HG02763 (cell line): Measurements from ENCODE around the gene OR13C2.
A peak's percentile ranks its signal among the peaks of the same experiment; 100 is the strongest.
"Not testable (repeated sequence)": the region's sequence is repeated elsewhere in the genome, so short reads cannot be mapped to it uniquely, and the experiment has no call there.

Experiments
- ATAC-seq: cut with Tn5 transposase; IDR thresholded peaks from one replicate; pipeline ENCODE4 v1.9.1; 2021; ENCODE audit warnings: mild to moderate bottlenecking, moderate library complexity; ENCODE audit not compliant: unreplicated experiment

OR13C2 gene, protein sequence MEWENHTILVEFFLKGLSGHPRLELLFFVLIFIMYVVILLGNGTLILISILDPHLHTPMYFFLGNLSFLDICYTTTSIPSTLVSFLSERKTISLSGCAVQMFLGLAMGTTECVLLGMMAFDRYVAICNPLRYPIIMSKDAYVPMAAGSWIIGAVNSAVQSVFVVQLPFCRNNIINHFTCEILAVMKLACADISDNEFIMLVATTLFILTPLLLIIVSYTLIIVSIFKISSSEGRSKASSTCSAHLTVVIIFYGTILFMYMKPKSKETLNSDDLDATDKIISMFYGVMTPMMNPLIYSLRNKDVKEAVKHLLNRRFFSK

DNA sequence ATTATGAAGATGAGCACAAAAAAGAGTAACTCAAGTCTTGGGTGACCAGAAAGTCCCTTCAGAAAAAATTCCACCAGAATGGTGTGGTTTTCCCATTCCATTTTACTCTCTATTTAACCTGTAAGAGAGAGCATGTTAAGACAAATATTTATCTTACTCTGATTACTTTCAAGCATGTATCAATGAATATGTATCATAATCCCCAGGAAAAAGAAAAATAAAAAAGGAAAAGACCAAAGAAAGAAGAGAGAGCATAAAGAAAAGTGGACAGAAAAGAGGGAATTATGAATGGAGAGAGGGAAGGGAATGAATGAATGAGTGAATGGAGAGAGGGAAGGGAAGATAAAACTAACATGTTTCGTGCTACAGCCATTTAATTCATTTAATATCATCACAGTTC is at the start of gene OR13C2:
OR13C2 (minus strand) TSS at position 101 of the 400 bp plus-strand sequence; CDS start at position 101, 0 bp downstream.
- ATAC-seq = not testable (repeated sequence)

DNA sequence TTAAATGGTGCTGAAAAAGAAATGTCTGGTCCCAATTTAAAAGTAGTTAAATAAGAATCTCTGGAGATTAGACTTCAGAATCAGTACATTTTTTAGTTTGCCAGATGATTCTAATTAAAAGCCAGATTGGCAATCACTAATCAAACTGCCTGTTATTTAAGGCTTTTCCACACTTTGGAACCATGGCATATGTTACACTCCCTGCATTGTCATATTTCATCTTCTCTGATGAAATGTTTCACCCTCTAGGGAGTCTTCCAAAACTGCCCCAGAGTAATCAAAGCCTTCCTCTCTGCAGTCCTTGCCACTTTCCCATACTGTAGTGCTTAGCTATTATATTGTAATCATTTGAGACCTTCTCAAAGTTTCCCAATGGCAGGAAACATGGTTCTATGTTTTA is 30.0 kb upstream of the OR13C2 start:
- ATAC-seq = no peak

DNA sequence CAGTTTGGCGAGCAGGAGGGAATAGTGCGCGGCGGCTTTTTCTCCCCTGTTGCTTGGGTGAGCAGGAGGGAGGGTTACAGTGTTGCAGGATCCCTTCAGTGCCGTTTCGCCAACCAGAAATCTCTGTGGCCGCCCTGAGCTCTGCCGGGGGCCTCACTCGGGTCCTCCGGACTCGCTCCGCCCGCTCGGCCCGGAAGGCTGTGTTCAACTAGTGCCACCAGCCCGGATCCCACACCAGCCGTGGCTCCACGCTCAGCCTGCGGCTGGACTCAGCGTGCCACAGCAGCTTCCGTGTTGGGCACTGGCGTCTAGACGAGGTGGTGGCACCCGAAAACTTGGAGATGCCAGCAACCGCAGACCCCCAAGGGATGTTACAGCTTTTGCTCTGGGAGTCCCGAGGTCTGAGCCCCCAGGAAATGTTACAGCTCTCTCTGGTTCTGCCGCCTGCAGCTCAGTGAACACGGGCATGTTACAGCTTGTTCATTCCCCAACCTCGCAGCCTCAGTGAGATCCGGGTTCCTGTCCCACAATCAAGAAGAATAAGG is 28.6 kb upstream of the OR13C2 start:
- ATAC-seq = no peak

DNA sequence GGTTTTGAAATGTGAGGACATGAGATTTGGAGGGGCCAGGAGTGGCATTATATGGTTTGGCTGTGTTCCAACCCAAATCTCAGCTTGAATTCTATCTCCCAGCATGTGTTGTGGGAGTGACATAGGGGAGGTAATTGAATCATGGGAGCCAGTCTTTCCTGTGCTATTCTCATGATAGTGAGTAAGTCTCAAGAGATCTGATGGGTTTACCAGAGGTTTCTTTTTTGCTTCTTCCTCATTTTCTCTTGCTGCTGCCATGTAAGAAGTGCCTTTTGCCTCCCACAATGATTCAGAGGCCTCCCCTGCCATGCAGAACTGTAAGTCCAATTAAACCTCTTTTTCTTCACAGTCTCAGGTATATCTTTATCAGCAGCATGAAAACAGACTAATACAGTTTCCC is 20.5 kb upstream of the OR13C2 start:
- not testable (repeated sequence) for ATAC-seq

DNA sequence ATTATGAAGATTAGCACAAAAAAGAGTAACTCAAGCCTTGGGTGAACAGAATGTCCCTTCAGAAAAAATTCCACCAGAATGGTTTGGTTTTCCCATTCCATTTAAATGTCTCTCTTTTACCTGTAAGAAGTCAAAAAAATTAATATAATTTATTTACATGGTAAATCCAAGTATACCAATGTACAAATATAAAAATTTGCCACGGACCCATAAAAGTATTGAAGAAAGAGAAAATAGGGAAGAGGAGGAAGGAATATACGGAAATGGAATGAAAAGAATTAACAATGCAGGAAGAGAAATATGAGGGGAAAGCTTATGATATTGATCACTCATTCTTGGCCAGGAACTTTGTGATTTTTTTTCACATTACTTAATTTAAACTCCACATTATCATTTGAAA is 12.7 kb upstream of the OR13C2 start, which contains the start of gene OR13C9:
OR13C9 (minus strand) TSS at position 101 of the 400 bp plus-strand sequence; CDS start at position 101, 0 bp downstream.
- no peak for ATAC-seq

DNA sequence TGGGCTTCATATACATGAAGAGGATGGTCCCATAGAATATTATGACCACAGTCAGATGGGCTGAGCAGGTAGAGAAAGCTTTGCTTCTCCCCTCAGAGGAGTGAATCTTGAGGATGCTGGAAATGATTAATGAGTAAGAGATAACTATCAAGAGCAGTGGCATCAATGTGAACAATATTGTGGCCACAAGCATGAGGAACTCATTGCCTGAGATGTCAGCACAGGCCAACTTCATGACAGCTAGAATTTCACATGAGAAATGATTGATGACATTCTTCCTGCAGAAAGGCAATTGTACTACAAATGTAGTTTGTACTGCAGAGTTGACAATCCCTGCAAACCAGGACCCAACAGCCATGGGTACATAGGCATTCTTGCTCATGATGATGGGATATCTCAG is 12.0 kb upstream of the OR13C2 start:
- no peak for ATAC-seq

DNA sequence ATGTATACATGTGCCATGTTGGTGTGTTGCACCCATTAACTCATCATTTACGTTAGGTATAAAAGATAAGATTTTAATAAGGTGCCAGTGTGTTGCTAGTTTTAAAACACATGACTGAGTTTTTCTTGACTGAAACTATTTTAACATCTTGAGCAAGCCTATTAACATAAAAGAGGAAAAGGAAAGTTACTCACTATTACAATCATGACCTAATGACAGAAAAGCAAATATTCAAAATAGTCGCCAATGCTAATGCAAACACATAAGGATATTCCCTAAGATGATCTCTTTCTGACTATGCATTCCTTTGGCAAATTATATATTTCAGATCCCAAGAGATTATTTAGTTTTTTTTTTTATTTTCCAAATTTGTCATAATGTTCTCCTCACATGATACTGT is 5.8 kb upstream of the OR13C2 start:
- no peak for ATAC-seq

DNA sequence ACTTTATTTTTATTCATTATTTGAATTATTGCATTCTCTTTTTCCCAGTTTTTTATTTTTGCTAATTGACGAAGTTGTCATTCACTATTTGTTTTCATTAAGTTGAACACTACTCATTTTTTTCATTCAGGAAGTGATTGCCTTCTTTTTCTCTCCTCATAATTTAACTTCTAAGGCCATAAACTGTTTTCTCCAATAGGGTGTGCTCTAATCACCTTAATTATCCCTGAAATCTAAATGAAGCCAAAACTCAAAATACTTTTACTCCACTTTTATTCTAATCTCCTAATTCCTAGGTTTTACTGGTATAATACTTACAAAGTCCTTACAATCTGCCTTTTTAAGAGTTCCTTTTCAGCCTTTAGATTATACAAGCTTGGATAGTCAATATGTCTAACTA is 2.9 kb upstream of the OR13C2 start:
- no peak for ATAC-seq

DNA sequence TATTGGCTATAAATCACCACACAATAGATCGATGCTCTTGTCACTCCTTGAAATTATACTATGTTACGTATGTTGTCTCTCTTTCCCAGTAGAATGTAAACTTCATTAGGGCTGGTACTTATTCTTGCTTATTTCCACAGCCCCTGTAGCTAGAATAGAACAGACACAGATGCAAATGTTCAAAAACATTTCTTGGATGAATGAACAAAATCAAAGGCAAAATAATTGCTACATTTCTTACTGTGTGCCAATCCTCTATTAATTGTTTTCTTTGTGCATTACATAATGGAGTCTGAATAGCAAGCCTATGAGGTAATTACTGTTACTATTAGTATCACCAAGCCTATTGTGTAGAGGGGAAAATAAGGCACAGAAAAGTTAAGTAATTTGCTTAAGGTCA is 725 bp upstream of the OR13C2 start:
- ATAC-seq = no peak

DNA sequence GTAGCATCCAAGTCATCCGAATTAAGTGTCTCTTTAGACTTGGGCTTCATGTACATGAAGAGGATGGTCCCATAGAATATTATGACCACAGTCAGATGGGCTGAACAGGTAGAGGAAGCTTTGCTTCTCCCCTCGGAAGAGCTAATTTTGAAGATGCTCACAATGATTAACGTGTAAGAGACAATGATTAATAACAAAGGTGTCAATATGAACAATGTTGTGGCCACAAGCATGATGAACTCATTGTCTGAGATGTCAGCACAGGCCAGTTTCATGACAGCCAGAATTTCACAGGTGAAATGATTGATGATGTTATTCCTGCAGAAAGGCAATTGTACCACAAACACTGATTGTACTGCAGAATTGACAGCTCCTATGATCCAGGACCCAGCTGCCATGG is 626 bp downstream of the OR13C2 start:
- peak; percentile 45 for ATAC-seq

DNA sequence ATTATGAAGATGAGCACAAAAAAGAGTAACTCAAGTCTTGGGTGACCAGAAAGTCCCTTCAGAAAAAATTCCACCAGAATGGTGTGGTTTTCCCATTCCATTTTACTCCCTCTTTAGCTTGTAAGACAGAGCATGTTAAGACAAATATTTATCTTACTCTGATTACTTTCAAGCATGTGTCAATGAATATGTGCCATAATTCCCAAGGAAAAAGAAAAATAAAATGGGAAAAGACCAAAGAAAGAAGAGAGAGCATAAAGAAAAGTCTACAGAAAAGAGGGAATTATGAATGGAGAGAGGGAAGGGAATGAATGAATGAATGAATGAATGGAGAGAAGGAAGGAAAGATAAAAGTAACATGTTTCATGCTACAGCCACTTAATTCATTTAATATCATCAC is 6.1 kb downstream of the OR13C2 start, which contains the start of gene OR13C5:
OR13C5 (minus strand) TSS at position 101 of the 400 bp plus-strand sequence; CDS start at position 101, 0 bp downstream.
- ATAC-seq = not testable (repeated sequence)

DNA sequence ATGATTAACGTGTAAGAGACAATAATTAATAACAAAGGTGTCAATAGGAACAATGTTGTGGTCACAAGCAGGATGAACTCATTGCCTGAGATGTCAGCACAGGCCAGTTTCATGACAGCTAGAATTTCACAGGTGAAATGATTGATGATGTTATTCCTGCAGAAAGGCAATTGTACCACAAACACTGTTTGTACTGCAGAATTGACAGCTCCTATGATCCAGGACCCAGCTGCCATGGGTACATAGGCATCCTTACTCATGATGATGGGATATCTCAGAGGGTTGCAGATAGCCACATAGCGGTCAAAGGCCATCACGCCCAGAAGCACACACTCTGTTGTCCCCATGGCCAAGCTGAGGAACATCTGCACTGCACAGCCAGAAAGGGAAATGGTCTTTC is 6.7 kb downstream of the OR13C2 start:
- ATAC-seq = not testable (repeated sequence)

DNA sequence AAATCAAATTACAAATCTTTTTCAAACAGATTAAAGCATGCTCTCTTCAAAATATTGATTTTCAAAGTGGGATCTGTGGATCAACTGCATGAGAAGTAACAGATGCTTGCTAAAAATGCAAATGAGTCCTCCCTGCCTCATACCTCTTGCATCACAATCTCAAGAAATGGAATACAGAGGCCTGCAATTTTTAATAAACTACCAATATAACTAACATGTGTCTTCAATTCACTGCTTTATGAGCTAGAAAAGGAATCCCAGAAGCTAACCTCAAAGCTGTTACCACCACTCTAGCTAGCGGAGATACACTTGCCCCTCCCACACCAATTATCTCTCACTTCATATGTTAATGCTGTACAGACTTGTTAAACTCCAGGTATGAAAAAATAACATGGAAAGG is 15.8 kb downstream of the OR13C2 start:
- ATAC-seq = no peak

DNA sequence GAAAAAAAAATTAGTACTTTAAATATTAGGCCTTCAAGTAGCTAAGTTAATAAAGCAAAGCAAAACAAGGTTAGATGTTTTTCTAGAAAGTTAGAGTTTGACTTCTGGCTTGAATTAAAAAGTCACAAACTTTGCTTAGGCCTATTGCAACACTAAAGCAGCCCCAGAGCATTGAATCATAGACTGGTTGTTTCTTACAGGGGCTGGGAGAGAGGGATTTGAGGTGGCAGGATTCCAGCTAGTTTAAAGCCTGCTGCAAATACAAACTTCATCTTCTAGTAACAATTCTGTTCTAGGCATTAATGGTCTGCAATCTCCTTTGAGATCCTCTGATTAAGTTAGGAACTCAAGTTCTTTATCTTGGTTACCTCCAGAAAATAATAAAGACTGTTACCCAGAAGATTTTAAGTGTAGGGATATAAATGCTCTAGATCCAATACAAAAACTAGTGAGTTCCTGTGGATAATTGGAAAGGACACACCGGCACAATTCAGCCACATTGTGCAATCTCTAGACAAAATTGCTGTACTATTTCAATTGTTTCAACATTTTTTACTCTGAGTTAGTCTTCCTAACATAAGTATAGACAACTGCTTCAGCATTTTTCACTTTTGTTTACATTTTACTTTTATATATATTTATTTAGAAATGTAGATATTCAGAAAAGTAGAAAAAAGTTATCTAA is 18.8 kb downstream of the OR13C2 start:
- no peak for ATAC-seq

DNA sequence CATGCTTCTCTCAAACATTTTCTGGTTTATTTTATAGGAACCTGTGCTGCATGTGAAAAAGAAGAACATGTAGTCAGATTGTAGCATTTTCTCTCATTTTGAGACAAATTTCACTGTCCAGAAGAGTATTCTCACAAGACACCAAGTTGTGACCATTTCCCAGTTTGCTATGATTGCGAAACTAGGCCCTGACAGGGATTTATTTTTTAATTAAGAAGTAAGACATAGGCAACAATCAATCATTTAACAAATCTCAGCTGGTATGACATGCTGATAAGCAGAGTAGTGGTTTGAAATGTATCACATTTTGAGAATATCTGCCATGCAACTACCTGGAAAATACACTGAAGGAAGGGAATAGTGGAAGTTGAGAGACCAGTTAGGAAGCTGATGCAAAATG is 24.9 kb downstream of the OR13C2 start:
- ATAC-seq = no peak

DNA sequence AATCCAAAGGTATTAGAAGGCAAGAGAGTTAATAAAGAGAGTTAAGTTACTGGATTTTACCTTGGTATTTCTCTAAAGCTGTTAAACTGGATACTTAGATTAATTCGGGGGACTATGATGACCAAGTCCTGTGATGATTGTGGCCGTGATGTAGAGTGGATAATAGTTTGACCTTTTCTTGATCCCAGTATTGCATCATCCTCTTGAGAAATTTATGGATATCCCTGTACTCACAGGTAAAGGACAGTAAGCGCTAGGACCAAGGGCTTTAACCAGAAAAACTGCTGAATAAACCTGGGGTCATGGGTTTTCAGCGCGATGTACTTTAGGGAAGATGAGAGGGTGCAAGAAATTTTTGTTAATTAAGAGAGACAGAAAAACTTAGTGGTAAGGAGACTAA is 28.2 kb downstream of the OR13C2 start:
- ATAC-seq = no peak

DNA sequence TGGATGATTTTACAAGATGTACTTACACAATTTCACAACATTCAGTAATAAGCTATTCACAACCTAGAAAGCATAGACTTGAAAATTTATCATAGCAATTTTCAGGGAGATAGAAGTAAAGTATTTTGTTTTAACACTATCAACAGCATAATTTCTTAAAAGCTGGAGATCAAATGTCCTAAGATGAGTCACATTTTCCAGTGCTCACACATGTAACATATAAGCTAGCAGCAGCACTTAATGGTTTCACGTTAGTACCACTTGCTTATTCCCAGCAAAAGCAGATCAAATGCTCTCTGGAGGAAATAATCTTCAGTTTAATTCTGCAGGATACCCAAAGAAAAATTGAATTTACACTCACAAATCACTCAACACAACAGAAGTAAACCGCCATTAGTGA is 30.0 kb downstream of the OR13C2 start:
- no peak for ATAC-seq

DNA sequence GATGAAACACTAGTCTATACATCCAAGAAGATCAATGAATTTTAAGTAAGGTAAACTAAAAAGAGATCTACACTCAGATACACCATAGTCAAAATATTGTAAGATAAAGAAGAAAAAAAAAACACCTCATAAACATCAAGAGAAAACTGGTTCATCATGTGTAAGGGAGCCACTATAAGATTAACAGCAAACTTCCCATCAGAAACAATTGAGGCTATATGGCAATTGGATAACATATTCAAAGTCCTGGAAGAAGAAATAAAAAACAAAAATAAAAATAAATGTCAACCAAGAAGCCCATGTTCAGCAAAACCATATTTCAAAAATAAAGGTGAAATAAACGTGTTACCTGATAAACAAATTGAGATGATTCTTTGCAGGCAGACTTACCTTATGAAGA is 32.8 kb downstream of the OR13C2 start:
- no peak for ATAC-seq

DNA sequence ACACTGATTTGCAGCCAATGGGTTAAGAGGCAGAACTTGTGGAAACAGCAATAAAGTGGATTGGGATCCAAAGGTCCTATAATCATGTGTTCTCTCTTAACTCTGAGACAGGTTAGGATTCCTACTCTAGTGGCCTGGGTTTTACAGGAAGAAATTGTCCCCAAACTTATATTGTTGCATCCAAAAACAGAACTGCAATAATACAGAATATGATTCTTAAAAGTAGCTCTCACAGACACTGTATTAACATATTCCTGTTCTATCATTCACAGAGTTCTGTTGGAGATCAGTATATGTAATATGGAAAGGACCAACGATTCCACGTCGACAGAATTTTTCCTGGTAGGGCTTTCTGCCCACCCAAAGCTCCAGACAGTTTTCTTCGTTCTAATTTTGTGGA is 36.6 kb downstream of the OR13C2 start, which contains the start of gene OR13C8:
OR13C8 (plus strand) TSS at position 301 of the 400 bp plus-strand sequence; CDS start at position 301, 0 bp downstream.
- no peak for ATAC-seq

DNA sequence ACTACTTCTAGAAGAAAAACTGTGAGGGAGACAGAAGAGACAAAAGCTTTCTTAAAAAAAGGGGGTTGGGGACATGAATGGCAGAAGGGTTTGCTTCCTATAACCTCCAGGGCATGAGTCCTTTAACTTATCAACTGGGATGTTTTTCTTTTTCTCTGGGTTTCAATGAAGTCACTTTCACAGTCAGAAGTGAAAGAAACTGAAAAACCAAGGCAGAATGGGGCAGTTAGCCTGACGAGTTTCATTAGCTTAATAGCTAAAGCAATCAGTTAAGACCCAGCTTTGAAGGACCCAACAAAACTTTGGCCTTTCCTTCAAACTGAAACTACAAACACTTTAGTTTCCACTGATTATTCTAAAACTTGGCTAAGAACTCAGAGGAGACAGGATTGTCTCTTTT is 41.1 kb downstream of the OR13C2 start:
- no peak for ATAC-seq

DNA sequence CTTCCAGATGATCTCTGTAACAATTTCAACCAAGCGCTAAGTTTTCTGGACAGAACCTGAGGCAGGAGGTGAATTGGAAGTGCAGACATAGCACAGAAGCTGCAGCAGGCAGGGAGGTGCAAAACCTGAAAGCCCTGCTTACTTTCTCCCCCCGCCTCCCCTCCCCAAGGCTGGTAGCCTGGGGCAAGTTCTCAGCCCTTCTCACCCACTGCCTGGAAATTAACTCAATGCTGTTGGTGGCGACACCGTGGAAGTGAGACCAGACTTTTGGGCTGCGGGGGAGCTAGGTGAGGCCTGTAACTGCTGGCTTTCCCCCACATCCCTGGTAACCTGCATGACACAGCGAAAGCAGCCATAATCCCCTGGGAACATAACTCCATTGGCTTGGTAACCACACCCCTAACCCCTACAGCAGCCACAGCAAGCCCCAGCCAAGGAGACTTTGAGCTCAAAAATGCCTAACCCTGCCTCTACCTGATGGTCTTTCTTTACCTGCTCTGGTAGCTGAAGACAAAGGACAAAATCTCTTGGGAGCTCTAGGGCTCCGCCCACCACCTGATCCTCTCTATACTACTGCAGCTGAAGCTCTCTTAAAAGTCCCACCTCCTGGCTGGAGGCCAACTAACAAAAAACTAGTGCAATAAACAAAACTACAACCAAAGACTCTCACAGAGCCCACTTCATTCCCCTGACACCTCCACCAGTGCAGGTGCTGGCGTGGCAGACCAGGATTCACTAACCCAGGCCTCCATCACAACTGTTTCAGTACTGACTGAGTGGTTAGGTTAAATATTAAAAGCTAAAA is 48.4 kb downstream of the OR13C2 start:
- ATAC-seq = peak; percentile 47
